ENCODE results near the gene EDEM3.
"Not testable (repeated sequence)": the region's sequence is repeated elsewhere in the genome, so short reads cannot be mapped to it uniquely, and the experiment has no call there.

EDEM3 gene

GRCh38 chr1:184789884-184790283 lies 35.2 kb upstream of the EDEM3 start:
- peaks cover under 1% of the 10 kb centered on the region for H3K36me3 ChIP-seq (ENCODE audit: control insufficient read depth, insufficient read depth, low read length)
- H3K27me3 ChIP-seq (replicated peaks; ENCODE audit: control insufficient read depth, insufficient read depth, low read length) = no peaks in the 10 kb centered on the region
- no peak for TF ChIP-seq CTCF (IDR thresholded peaks at IDR 0.05; ENCODE audit: insufficient read depth, low read length, poor library complexity, severe bottlenecking)

GRCh38 chr1:184788970-184789369 lies 34.3 kb upstream of the EDEM3 start:
- Histone ChIP-seq H3K4me3 (replicated peaks; ENCODE audit: low read depth, low read length) (no peak overlapping the region), H3K27me3 (replicated peaks; ENCODE audit: control insufficient read depth, insufficient read depth, low read length) (no peaks in the 10 kb centered on the region), H3K36me3 (ENCODE audit: control insufficient read depth, insufficient read depth, low read length) (no peaks in the 10 kb centered on the region; the same call in 1 of the 2 replicates)
- DNase-seq (ENCODE audit: extremely low read depth, insufficient read length) = no peak
- TF ChIP-seq CTCF (IDR thresholded peaks at IDR 0.05; ENCODE audit: insufficient read depth, low read length, poor library complexity, severe bottlenecking) = no peak

More at GRCh38 chr1:184789884-184790283, 35.2 kb upstream of the EDEM3 start:
- DNase-seq (ENCODE audit: extremely low read depth, insufficient read length) = no peak
- H3K4me3 ChIP-seq (replicated peaks; ENCODE audit: low read depth, low read length) = no peak overlapping the region

- TF ChIP-seq CTCF (IDR thresholded peaks at IDR 0.05; ENCODE audit: insufficient read depth, low read length, poor library complexity, severe bottlenecking) = no peak
- H3K4me3 ChIP-seq (replicated peaks; ENCODE audit: low read depth, low read length) = no peak overlapping the region
- DNase-seq (ENCODE audit: extremely low read depth, insufficient read length) = no peak
- no peaks in the 10 kb centered on the region for H3K27me3 ChIP-seq (replicated peaks; ENCODE audit: control insufficient read depth, insufficient read depth, low read length)
- no peaks in the 10 kb centered on the region; the same call in 1 of the 2 replicates for H3K36me3 ChIP-seq (ENCODE audit: control insufficient read depth, insufficient read depth, low read length)
These were observed 30.9 kb upstream of the EDEM3 start for GRCh38 chr1:184785529-184785928.

GRCh38 chr1:184783723-184784122 lies 29.1 kb upstream of the EDEM3 start:
- H3K36me3 ChIP-seq (ENCODE audit: control insufficient read depth, insufficient read depth, low read length); H3K27me3 ChIP-seq (replicated peaks; ENCODE audit: control insufficient read depth, insufficient read depth, low read length); DNase-seq (ENCODE audit: extremely low read depth, insufficient read length); H3K4me3 ChIP-seq (replicated peaks; ENCODE audit: low read depth, low read length): not testable (repeated sequence)

GRCh38 chr1:184781941-184782340 lies 27.3 kb upstream of the EDEM3 start:
- TF ChIP-seq CTCF (IDR thresholded peaks at IDR 0.05; ENCODE audit: insufficient read depth, low read length, poor library complexity, severe bottlenecking) = no peak
- no peaks in the 10 kb centered on the region for H3K36me3 ChIP-seq (ENCODE audit: control insufficient read depth, insufficient read depth, low read length)
- no peaks in the 10 kb centered on the region for H3K27me3 ChIP-seq (replicated peaks; ENCODE audit: control insufficient read depth, insufficient read depth, low read length)
- no peak for DNase-seq (ENCODE audit: extremely low read depth, insufficient read length)
- H3K4me3 ChIP-seq (replicated peaks; ENCODE audit: low read depth, low read length) = no peak overlapping the region

GRCh38 chr1:184775885-184776284 lies 21.2 kb upstream of the EDEM3 start:
- Histone ChIP-seq H3K36me3 (ENCODE audit: control insufficient read depth, insufficient read depth, low read length) (no peaks in the 10 kb centered on the region), H3K27me3 (replicated peaks; ENCODE audit: control insufficient read depth, insufficient read depth, low read length) (no peaks in the 10 kb centered on the region), H3K4me3 (replicated peaks; ENCODE audit: low read depth, low read length) (no peak overlapping the region)
- DNase-seq (ENCODE audit: extremely low read depth, insufficient read length) = no peak
- no peak for TF ChIP-seq CTCF (IDR thresholded peaks at IDR 0.05; ENCODE audit: insufficient read depth, low read length, poor library complexity, severe bottlenecking)
